NAMALWA (cell line): ENCODE results near the gene DYNLT2.
"Not testable (repeated sequence)": the region's sequence is repeated elsewhere in the genome, so short reads cannot be mapped to it uniquely, and the experiment has no call there.

Experiments
- DNase-seq: peaks from one replicate; pipeline ENCODE4 v3.0.0-alpha.2; 2015; ENCODE audit warnings: low spot score

The DYNLT2 gene

DNA sequence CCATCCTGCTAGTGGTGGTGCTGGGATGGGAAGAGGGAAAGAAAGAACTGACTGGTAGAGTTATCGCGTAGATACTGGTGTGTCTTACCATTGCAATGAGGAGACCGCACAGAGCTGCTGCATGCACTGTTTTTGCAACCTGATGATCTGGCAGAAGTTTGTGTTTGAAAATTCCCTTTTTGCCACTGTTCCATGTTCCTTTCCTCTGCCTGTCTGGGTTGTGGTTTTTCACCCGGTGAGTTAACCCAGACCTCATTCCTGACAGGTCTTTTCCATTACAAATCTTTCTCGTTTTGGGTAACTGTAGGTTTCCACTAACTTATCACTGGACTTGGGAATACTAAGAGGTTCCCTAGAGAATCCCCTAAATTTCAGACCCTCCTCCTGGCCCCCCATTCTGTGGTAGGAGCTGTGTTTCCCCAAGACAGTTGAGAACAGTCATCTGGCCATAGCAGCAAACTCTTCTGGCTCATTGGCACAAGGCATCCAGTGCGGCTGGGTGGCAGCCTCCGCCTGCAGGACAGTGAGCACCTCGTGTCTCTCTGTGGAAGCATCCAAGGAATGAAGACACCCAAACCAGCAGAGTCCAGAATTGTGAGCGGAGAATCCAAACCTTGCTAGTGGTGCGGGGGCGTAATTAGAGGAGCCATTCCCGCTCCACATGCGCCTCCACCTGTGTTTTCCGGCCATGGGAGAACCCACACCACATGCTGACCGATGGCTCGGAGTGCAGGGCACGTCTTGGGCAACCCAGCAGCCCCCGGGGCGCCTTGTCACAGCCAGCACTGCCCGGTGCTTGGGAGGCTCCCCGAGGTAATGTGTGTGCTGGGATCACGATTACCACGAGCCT is 32.8 kb upstream of the DYNLT2 start:
- DNase-seq, result no peak

DNA sequence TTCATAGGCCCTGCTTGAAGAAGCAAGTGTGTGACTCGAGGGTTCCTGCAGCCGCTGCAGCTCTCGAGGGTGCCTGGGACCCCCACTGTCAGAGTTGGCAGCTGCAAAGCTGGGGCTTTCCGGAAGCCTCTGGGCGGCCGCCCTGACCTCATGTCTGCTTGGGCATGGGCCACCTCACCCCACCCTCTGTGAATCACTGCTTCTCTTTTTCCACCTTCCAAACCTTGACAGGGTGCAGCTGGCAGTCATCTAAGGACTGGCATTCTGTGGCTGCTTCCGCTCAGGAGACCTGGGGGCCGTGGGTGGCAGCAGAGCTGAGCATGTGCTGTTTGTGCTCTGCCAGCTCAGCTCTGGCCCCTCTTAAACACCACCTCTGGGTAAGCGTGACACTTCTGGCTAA is 32.0 kb upstream of the DYNLT2 start:
- no peak for DNase-seq

DNA sequence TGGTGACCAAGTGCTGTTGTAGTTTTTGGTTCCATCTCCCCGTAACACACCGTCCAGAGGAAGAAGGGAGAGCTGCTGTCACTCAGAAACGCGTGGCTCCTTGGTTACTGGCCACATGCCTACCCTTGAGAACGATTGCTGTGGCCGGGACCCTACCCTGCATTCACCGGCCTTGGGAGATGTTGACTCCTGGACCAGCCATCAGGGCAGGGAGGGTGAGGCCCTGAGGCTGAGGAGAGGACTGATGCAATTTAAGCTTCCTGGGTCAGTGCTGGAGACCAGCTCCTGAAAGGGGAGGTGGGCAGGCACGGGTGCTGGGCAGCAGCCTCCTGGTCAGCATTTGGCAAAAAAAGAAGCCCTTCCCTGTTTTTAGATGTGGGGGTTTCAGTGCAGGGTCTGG is 31.6 kb upstream of the DYNLT2 start:
- DNase-seq, result no peak

DNA sequence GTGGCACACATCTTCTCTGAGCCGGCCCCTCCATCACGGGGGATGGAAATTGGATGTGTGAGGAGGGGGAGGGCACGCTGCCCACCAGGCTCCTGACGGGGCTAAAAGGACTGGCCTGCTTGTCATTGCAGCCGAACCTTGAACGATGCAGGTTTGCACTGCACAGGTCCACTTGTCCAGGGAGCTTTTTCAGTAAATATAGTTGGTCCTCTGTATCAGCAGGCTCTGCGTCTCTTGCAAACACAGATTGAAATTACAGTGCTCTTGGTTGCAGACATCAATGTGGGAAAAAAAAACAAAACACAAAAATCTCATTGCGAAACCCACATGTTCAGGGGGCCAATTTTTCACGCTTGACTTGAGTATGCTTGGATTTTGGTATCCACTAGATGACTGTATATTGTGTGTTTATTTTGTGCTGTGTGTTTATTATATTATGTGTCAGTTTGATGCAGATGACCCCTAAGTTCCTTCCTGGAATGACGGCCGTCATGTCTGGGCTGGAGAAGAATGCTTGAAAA is 29.3 kb upstream of the DYNLT2 start:
- DNase-seq, result no peak

DNA sequence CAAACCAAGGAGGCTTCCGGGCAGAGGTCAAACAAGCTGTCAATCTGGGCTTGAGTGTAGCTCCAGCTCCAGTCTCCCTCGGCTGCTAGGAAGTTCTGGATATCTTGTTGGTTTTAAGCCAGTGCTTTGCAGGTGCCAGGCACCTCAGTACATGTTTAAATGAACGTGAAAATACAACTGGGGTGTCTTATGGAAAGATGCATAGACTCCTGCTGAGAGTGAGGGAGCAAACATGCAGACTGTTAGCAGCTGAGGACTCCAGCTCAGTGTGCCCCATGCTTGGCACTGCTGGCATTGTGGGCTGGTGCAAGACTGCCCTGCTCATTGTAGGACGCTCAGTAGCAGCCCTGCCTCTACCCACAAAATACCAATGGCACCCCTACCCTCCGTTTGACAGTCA is 28.5 kb upstream of the DYNLT2 start:
- no peak for DNase-seq

DNA sequence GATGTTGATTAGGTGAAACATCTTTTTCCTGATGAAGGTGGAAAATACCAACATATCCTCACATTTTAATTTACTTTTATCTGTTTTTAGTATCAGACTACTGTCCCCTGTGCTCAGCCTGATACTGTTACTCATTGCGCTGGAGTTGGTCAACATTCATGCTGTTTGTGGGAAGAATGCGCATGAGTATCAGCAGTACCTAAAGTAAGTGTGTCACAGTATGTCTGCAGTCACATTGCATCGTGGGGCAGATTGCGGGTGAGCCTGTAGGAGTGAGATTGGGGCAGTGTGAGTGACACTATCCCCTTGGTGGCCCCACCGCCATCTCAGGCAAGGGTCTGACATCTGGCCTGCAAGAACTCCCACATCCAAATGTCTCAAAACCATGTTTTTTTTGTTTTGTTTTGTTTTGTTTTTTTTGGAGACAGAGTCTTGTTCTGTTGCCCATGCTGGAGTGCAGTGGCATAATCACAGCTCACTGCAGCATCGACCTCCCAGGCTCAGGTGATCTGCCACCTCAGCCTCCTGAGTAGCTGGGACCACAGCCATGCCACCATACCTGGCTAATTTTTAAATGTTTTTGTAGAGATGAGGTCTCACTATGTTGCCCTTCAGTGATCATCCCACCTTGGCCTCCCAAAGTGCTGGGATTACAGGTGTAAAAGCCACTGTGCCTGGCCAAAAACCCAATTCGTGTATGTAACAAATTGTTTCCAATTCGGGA is 27.9 kb upstream of the DYNLT2 start:
- no peak for DNase-seq

DNA sequence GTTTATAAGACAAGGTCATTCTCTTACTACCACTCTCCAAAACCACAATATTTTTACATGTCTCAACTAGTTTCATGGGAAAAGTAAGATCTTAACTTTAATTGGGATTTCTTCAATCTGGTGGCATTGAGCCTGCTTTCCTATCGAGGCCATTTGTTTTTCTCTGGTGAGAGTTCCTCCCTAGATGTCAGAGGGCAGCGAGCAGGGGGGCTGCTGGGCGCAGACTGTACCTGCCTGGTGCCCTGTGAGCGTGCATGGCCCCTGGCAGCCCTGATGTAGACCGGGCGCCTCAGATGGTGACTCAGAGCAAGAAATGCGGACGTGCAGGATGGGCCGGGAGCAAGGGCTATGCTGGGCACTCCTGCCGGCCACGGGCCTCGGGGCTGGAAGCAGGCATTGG is 27.3 kb upstream of the DYNLT2 start:
- no peak for DNase-seq

DNA sequence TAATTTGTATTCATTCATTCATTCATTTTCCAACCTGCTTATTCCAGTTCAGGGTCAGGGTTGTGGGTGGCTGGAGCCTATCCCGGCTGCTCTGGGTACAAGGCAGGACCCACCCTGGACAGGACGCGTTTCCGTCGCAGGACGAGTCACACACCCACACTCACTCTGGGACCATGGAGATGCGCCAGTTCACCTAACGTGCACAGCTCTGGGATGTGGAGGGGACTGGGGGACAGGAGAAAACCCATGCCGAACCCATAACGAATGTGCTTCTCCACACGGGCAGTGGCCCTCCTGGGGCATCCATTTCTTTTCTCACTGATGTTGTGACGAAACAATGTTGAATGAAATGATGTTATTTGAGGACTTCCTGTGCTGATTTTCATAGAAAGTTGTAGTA is 26.5 kb upstream of the DYNLT2 start:
- no peak for DNase-seq

DNA sequence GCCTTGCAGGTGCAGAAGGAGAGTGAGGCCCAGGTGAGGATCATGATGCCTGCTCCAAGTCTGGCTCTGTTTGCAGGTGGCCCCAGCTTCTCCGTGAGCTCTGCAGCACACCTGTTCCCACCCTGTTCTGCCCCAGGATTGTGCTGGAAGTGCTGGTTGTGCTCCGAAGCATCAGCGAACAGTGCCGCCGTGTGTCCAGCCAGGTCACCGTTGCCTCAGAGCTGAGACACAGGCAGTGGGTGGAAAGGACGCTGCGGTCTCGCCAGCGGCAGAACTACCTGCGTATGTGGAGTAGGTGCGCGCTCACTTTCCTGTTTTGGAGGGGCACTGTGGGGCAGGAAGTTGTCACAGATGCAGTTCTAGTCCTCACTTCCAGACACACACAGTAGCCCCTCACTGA is 25.0 kb upstream of the DYNLT2 start:
- DNase-seq, result no peak

DNA sequence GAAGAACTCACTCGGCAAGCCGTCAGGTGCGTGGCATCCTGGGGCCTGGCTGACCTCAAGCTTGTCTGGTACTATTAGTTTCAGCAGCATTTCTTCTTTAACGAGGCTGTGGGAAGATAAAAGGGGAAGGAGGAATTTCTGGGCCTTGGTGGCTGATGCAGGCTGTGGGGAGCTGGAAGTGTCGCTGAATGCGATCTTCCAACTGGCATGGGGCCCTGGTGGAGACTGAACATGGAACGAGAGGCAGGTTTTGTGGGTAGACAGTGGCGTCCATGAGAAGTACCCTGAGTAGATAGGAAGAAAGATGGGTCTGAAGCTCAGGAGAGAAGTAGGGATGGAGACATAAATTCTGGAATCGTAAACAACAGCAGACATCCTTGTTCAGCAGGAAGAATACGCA is 23.9 kb upstream of the DYNLT2 start:
- no peak for DNase-seq

DNA sequence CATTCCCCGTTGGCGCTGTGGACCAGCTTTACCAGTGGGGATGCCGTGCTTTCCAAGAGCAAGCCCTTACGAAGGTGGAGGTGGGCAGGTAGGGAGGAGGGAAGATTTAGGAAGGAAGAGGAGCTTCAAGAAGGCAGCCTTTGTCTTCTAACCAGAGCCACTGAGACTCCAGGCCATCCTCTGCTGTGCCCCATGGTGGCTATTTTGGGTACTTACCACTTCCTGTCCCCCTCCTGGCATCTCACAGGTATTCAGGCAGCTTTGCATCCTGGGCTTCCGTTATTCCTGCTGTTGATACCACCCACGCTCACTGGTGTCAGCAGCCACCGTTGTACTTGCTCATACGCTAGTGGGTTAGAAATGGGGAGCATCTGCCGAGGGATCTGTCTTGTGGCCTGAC is 23.0 kb upstream of the DYNLT2 start:
- no peak for DNase-seq

DNA sequence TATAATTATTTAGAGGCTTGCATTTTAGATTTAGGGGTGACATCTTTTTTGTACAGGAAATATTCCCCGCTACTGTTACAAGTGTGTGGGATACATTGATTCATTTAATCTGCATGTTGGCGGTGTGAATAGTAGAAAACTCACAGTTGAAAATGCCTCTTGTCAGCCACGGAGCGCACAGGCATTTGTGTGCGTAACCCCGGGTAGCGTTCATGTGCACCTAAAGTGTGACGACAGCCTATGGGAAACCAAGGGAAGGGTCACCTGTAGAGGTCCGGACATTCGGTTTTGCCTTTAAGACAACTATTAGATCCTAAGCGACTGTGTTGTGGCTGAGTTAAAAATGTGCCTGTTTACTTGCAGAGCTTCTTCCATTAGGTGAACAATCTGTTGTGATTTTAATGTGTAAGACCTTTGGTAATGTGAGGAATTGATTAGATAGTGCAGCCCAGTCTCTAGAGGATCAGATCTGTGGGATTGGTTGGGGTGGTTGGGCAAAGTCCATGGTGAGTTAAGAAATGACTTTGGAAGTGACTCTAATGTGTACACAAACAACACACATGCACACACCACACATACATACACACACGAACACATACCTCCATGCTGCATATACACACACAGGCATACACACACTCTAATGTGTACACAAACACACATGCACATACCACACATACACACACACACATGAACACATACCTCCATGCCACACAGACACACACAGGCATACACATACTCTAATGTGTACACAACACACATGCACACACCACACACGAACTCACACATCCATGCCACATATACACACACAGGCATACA is 15.8 kb upstream of the DYNLT2 start:
- no peak for DNase-seq

DNA sequence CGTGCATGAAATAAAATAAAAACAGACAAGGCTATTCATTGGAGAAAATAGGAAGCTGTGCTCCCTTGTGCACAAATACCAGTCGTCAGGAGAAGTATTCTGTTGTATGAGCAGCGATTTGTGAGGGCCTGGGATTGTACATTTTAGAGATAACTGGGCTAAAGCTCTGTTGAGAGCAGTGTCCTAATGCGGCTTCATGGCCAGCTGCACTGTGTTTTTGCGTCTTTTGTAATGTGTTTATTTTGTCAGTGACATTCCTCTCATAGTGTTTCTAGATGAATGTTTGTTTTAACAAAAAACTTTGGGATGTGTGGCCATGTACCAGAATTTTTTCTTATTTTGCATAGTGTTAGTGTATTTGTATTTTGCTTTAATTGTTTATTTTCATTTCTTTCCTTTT is 14.9 kb upstream of the DYNLT2 start:
- no peak for DNase-seq

DNA sequence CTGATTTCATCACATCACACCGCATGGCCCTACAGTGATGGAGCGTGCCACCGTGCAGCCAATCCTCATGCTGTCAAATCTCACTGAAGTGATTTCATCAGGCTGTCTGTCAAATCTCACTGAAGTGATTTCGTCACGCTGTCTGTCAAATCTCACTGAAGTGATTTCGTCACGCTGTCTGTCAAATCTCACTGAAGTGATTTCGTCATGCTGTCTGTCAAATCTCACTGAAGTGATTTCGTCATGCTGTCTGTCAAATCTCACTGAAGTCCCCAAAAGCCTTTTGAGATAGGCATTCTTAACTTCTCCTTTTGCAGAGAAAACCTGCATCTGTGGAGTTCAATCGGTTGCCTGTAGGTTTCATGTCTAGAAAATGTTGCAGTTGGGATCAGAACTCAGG is 14.4 kb upstream of the DYNLT2 start:
- DNase-seq, result not testable (repeated sequence)

DNA sequence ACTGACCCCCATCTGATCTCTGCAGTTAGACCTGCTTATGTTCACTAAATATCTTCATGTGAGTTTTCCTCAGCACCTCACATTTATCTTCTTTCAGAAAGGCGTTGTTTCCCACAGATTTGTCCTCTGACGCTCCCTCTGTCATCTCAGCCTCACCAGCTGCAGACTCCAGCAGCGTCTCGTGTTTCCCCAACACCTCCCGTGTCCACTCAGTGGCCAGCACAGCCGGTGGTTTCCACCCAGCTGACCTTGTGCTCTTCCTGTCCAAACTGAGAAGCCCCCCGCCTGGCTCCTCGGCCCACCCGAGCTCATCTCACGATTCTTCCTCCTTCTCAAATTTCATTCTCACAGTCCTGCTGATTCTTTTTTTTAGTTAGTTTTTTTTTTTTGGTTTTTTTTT is 12.5 kb upstream of the DYNLT2 start:
- no peak for DNase-seq

DNA sequence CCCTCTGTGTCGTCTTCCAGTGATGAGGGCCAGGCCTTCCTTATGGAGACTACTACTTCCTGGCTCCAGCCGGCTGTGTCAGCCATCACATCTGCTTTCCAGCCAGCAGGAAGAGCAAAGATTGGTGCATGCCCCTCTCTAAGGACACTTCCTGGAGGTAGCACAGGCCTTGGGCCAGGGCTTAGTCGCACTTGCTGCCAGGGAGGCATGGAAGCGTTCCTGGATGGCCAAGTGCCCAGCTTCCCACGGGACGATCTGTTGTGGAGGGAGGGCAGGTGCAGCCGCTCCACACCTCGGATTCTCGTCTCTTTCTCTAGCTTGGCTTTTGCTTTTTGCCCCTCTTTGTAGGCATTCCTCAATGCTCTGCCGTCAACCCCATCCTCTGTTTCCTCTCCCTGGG is 11.9 kb upstream of the DYNLT2 start:
- DNase-seq, result no peak

DNA sequence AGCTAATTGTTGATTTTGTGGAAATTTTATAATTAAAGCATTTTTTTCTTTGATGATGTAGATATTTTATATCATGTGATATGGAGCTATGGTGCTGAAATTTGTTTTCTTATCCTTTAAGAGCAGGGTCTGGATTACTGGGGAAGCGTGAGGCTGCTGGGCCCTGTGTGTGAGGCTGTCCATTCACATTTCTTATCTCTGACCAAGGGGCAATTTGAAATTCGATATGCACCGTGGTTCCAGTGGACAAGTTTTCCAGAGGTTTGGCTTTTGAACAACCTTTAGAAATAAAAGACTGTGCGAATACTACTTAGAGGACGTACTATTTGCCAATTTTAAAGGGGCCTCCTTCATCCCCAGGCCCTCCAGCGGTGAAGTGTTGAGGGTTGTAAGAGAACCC is 3.8 kb upstream of the DYNLT2 start:
- no peak for DNase-seq

DNA sequence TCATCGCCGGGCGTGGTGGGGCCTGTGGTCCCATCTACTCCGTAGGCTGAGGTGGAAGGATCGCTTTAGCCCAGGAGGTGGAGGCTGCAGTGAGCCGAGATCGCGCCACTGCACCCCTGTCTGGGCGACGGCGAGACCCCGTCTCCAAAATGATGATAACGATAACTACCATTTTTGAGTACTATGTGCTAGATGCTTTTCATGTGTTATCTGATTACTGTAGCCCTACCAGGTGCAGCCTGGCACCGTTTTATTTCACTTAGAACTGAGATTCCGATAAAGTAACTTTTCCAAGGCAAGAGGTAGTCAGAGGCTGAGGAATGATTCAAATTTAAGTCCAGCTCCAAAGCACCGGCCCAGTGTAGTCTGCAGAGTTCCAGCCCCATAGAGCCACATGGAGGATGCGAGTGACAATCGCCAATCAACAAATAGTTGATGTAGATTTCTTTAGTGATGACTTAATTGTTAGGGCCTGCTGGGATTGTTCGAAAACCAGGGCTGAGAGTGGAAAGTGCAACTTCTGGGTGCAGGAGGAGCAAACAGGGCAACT is 777 bp upstream of the DYNLT2 start:
- DNase-seq, result no peak

DNA sequence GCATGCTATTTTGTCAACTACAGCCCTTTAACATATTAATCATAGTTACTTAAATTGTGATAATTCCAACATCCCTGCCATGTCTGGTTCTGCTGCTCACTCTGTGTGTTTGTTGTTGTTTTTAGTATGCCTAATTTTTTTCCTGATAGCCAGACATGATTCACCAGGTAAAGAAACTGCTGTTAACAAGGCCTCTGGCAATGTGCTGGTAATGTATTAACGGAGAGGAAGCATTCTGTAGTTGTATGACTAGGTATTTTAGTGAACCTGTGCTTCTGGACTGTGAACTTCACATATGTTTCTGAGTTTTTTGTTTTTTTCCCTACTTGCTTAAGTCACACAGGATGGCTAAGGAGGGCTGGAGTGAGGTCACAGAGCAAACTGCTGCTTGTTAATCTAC is 4.8 kb downstream of the DYNLT2 start:
- DNase-seq, result no peak

DNA sequence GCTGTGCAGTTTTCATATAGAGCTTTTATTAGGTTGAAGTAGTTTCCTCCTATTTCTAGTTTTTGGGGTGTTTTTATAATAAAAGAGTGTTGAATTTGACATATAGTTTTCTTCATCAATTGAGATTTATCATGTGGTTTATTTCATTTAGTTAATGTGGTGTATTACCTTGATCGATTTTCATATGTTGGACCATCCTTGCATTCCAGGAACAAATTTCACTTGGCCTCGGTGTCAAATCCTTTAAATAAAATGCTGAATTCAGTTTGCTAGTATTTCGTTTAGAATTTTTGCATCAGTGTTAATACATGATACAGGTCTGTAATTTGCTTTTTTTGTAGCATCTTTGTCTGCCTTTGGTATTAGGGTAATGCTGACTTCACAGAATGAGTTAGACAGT is 6.0 kb downstream of the DYNLT2 start:
- DNase-seq, result no peak

DNA sequence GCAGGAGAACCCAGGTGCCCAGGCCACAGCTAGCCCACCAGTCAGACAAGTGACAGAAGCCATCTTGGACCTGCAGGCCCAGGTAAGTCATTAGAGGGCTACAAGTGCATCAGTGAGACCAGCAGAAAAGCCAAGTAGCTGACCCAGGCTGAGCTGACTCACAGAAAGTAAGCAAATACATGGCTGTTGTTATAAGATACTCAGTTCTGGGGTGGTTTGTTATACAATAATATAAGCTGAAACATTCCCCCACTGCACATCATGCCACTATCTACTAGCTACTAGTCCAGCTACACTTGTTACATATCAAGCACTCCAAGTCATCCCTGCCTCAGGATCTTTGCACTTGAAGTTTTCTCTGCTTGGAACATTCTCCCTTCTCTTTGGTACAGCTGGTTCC is 10.0 kb downstream of the DYNLT2 start:
- DNase-seq, result no peak

DNA sequence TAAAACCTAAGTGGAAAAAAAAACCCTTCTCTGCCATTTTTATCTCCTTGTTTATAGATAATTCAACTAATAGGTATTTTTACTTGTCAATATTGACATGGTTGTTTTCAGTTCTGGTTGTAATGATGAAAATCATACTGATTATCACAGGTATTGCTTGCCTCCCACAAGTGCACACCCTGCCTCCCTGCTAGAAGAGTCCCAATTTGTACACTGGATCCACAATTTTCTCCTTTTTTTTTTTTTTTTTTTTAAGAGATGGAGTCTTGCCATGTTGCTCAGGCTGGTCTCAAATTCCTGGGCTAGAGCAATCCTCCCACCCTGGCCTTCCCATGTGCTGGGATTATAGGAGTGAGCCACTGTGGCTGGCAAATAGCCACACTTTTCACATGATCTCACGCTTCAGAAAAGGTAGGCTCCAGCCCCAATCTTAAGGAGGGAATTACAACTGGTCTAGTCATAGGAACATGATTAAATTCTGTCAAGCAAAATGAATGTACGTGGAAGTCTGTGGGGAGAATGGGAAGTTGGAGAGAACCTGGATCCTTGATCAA is 12.3 kb downstream of the DYNLT2 start:
- no peak for DNase-seq
